Suprapubic skin (tissue), 4 donors: ENCODE results near the gene CLEC7A. TPM values are rescaled to one million over a fixed set of nuclear protein-coding genes. Genes with fewer than 3 reads are reported as not detected.

Experiments used
- DNase-seq, 2 donors: peaks; one replicate each; pipeline ENCODE4 v3.0.0-alpha.2; 2019; ENCODE audit warnings: low spot score in 2 of 2
- H3K27ac ChIP-seq: fragments of 200-600 bp; sonication (generic); one replicate; pipeline ENCODE4 v1.5.1; 2019
- H3K27me3 ChIP-seq: fragments of 200-600 bp; sonication (generic); one replicate; pipeline ENCODE4 v1.5.1; 2019
- H3K36me3 ChIP-seq: fragments of 200-600 bp; sonication (generic); one replicate; pipeline ENCODE4 v1.5.1; 2019
- H3K4me1 ChIP-seq: fragments of 200-600 bp; sonication (generic); one replicate; pipeline ENCODE4 v1.5.1; 2019
- H3K4me3 ChIP-seq: fragments of 200-600 bp; sonication (generic); one replicate; pipeline ENCODE4 v1.5.1; 2019; ENCODE audit warnings: mild to moderate bottlenecking
- H3K9me3 ChIP-seq: fragments of 200-600 bp; sonication (generic); one replicate; pipeline ENCODE4 v1.5.1; 2019
- CTCF ChIP-seq, 2 donors: fragments of 200-600 bp in 1 of 2; fragments of 450-650 bp in 1 of 2; sonication (generic) in 1 of 2; IDR thresholded peaks; one replicate each; pipeline ENCODE4 v1.5.1; 2016 to 2019; ENCODE audit warnings: antibody characterized with exemption in 2 of 2, mild to moderate bottlenecking in 1 of 2, moderate library complexity in 1 of 2
- EP300 ChIP-seq: sonication (generic); formaldehyde crosslinking; IDR thresholded peaks from one replicate; pipeline ENCODE4 v1.6.1; 2017; ENCODE audit warnings: antibody characterized with exemption
- POLR2A ChIP-seq, 2 donors: fragments of 450-650 bp; IDR thresholded peaks; one replicate each; pipeline ENCODE4 v1.6.1; 2017; ENCODE audit warnings: antibody characterized with exemption in 2 of 2, mild to moderate bottlenecking in 2 of 2, moderate library complexity in 2 of 2
- POLR2AphosphoS5 ChIP-seq, 3 donors: sonication (generic); formaldehyde crosslinking; IDR thresholded peaks; one replicate each; pipeline ENCODE4 v1.6.1; 2017; ENCODE audit warnings: antibody characterized with exemption in 3 of 3
- WGBS: methylation state at CpG from one replicate; pipeline ENCODE4 v1.1.5; 2018; 5-methylcytosine and 5-hydroxymethylcytosine counted together
- total RNA-seq, 4 donors: library from RNA; depleted of rRNA; stranded (reverse); fragments of >200 nt; gene quantifications; one replicate each; pipeline ENCODE4 v1.1.0, GENCODE V29; 2016

CLEC7A gene
- total RNA-seq, 4 donors from 2014 or later: 3.7 to 6.6 (median 4.1) TPM

- Histone ChIP-seq H3K4me1 (peaks cover 6% of the 10 kb centered on the region), H3K9me3 (no peaks in the 10 kb centered on the region), H3K27me3 (no peaks in the 10 kb centered on the region), H3K36me3 (no peaks in the 10 kb centered on the region), H3K27ac (no peak overlapping the region), H3K4me3 (no peak overlapping the region)
- TF ChIP-seq POLR2AphosphoS5 (IDR thresholded peaks at IDR 0.05): no peak
- no peak for TF ChIP-seq CTCF (IDR thresholded peaks at IDR 0.05)
- TF ChIP-seq EP300: no peak
- TF ChIP-seq POLR2A (IDR thresholded peaks at IDR 0.05): no peak
- DNase-seq: no peak
- 76% methylated on average over 13 of the region's 13 CpGs for WGBS
Observed at GRCh38 chr12:10136637-10137205, 6.7 kb upstream of the CLEC7A start.

GRCh38 chr12:10135126-10135525, 5.1 kb upstream of the CLEC7A start:
- no peaks in the 10 kb centered on the region for H3K9me3 ChIP-seq
- H3K4me3 ChIP-seq: no peak overlapping the region
- no peaks in the 10 kb centered on the region for H3K36me3 ChIP-seq
- TF ChIP-seq POLR2A (IDR thresholded peaks at IDR 0.05): no peak
- no peak for TF ChIP-seq CTCF (IDR thresholded peaks at IDR 0.05)
- TF ChIP-seq POLR2AphosphoS5 (IDR thresholded peaks at IDR 0.05): no peak
- H3K4me1 ChIP-seq: peaks cover 13% of the 10 kb centered on the region
- DNase-seq: no peak
- no peaks in the 10 kb centered on the region for H3K27me3 ChIP-seq
- 62% methylated on average over 4 of the region's 4 CpGs for WGBS
- no peak overlapping the region for H3K27ac ChIP-seq

- peaks cover 17% of the 10 kb centered on the region for H3K4me1 ChIP-seq
- no peak overlapping the region for H3K4me3 ChIP-seq
- 78% methylated on average over 6 of the region's 6 CpGs for WGBS
- H3K9me3 ChIP-seq: no peaks in the 10 kb centered on the region
- H3K27me3 ChIP-seq: no peaks in the 10 kb centered on the region
- no peak for DNase-seq
- TF ChIP-seq POLR2AphosphoS5 (IDR thresholded peaks at IDR 0.05) (no peak), EP300 (no peak), POLR2A (IDR thresholded peaks at IDR 0.05) (no peak), CTCF (IDR thresholded peaks at IDR 0.05) (no peak)
- no peaks in the 10 kb centered on the region for H3K36me3 ChIP-seq
- no peak overlapping the region for H3K27ac ChIP-seq
Observed at GRCh38 chr12:10132850-10133370, 2.9 kb upstream of the CLEC7A start.

GRCh38 chr12:10131111-10131690, 1.2 kb upstream of the CLEC7A start:
- no peaks in the 10 kb centered on the region for H3K9me3 ChIP-seq
- H3K27me3 ChIP-seq: no peaks in the 10 kb centered on the region
- no peak for TF ChIP-seq CTCF (IDR thresholded peaks at IDR 0.05)
- TF ChIP-seq EP300: no peak
- TF ChIP-seq POLR2A (IDR thresholded peaks at IDR 0.05): no peak
- TF ChIP-seq POLR2AphosphoS5 (IDR thresholded peaks at IDR 0.05): no peak
- no peak for DNase-seq
- WGBS: 65% methylated on average over 2 of the region's 2 CpGs
- no peak overlapping the region for H3K27ac ChIP-seq
- no peak overlapping the region for H3K4me3 ChIP-seq
- H3K36me3 ChIP-seq: no peaks in the 10 kb centered on the region
- peaks cover 17% of the 10 kb centered on the region for H3K4me1 ChIP-seq

- TF ChIP-seq POLR2AphosphoS5 (IDR thresholded peaks at IDR 0.05) (peak in 1 of 3 donors; percentile 13), CTCF (IDR thresholded peaks at IDR 0.05) (no peak), EP300 (no peak), POLR2A (IDR thresholded peaks at IDR 0.05) (no peak)
- 73% methylated on average over 5 of the region's 5 CpGs for WGBS
- no peak overlapping the region for H3K4me3 ChIP-seq
Observed at GRCh38 chr12:10128687-10129086, 1.3 kb downstream of the CLEC7A start.

More at GRCh38 chr12:10128687-10129086, 1.3 kb downstream of the CLEC7A start:
- peaks cover 17% of the 10 kb centered on the region for H3K4me1 ChIP-seq
- no peaks in the 10 kb centered on the region for H3K9me3 ChIP-seq
- no peaks in the 10 kb centered on the region for H3K36me3 ChIP-seq
- no peaks in the 10 kb centered on the region for H3K27me3 ChIP-seq
- no peak for DNase-seq
- H3K27ac ChIP-seq: no peak overlapping the region
